K562 (cell line): ENCODE results near the gene TYSND1. TPM values are rescaled to one million over a fixed set of nuclear protein-coding genes. Genes with fewer than 3 reads are reported as not detected.

Experiments used
- ATAC-seq: fragments of 200-7000 bp; cut with Tn5 transposase; 3 replicates; pipeline ENCODE4 v1.9.1; 2020; ENCODE audit warnings: moderate library complexity
- BruUV-seq: library from RNA; stranded (reverse); fragments of 400-500 nt; replicated peaks from 2 replicates; lab custom pipeline; 2021; lab: Mats Ljungman, UMichigan
- CTCF ChIA-PET: fragments of 300-600 bp; formaldehyde crosslinking; extraction: SDS; loops from one replicate; lab custom pipeline; 2021; ENCODE audit warnings: low intra/inter-chr PET ratio; lab: Yijun Ruan, JAX
- POLR2A ChIA-PET: fragments of 300-600, 350-650 bp; sonication (Branson Sonifier 250); formaldehyde crosslinking; extraction: SDS; loops from one replicate; lab custom pipeline; 2021; ENCODE audit warnings: antibody characterized with exemption, inconsistent platforms; lab: Yijun Ruan, JAX
- DNase-seq, 4 experiments: peaks; one replicate each; pipeline versions ENCODE4 v3.0.0 to v3.0.0-alpha.2; 2011 to 2018; ENCODE audit warnings: low spot score in 3 of 4, mixed read lengths in 3 of 4; ENCODE audit errors: extremely low read depth in 1 of 4
- FAIRE-seq: peaks from 2 replicates; lab custom pipeline; 2011; peaks lifted over from hg19 to GRCh38; lab: Jason Lieb, UNC
- H2AFZ ChIP-seq: 2 replicates; pipeline ENCODE4 v1.6.0; 2011; ENCODE audit warnings: low read depth, low read length, control low read depth, inconsistent platforms
- H3K27ac ChIP-seq: fragments of 200-600 bp; 3 replicates; pipeline ENCODE4 v1.8.0; 2011; ENCODE audit warnings: low read depth, mild to moderate bottlenecking, control low read depth, inconsistent platforms, low read length, moderate library complexity, mixed read lengths; ENCODE audit errors: extremely low read depth
- H3K27me3 ChIP-seq, 2 experiments: fragments of 300-600 bp in 1 of 2; 2 replicates in 1 of 2; 3 replicates in 1 of 2; pipeline versions ENCODE4 v1.6.0 to v1.8.0; 2011; ENCODE audit warnings: inconsistent platforms in 2 of 2, low read length in 2 of 2, mild to moderate bottlenecking in 1 of 2, mixed read lengths in 1 of 2, moderate library complexity in 1 of 2; ENCODE audit not compliant: control insufficient read depth in 2 of 2, insufficient read depth in 2 of 2
- H3K36me3 ChIP-seq: fragments of 300-600 bp; 3 replicates; pipeline ENCODE4 v1.8.0; 2011; ENCODE audit warnings: mild to moderate bottlenecking, low read length, inconsistent platforms; ENCODE audit not compliant: control insufficient read depth, insufficient read depth
- H3K4me1 ChIP-seq, 2 experiments: fragments of 200-600 bp in 1 of 2; replicated peaks in 1 of 2; 2 replicates in 1 of 2; 3 replicates in 1 of 2; pipeline versions ENCODE4 v1.5.1 to v1.8.0; 2011; ENCODE audit warnings: inconsistent platforms in 2 of 2, low read length in 2 of 2, mild to moderate bottlenecking in 1 of 2, mixed read lengths in 1 of 2, moderate library complexity in 1 of 2; ENCODE audit not compliant: control insufficient read depth in 2 of 2, insufficient read depth in 2 of 2
- H3K4me2 ChIP-seq: 2 replicates; pipeline ENCODE4 v1.6.1; 2011; ENCODE audit warnings: low read length, control low read depth, inconsistent platforms, mixed read lengths; ENCODE audit not compliant: insufficient read depth
- H3K4me3 ChIP-seq: fragments of 200-600 bp; sonication (generic), shearing (Covaris generic); 2 replicates; pipeline ENCODE4 v1.5.1; 2016; ENCODE audit warnings: control low read depth, inconsistent platforms
- H3K79me2 ChIP-seq: fragments of 200-600 bp; 3 replicates; pipeline ENCODE4 v1.8.0; 2011; ENCODE audit warnings: low read length, inconsistent platforms; ENCODE audit not compliant: control insufficient read depth, insufficient read depth
- H3K9ac ChIP-seq, 2 experiments: 2 replicates each; pipeline versions ENCODE4 v1.6.0 to v1.6.1; 2011; ENCODE audit warnings: low read depth in 2 of 2, low read length in 2 of 2, control low read depth in 1 of 2, inconsistent platforms in 1 of 2, mild to moderate bottlenecking in 1 of 2, mixed read lengths in 1 of 2; ENCODE audit not compliant: insufficient read depth in 1 of 2
- H3K9me1 ChIP-seq: one replicate; pipeline ENCODE4 v1.6.0; 2011; ENCODE audit warnings: inconsistent platforms, mild to moderate bottlenecking, low read length, moderate library complexity; ENCODE audit not compliant: control insufficient read depth, insufficient read depth
- H3K9me3 ChIP-seq: replicated peaks from 2 replicates; pipeline ENCODE4 v1.5.1; 2011; ENCODE audit warnings: low read depth, low read length, inconsistent platforms; ENCODE audit not compliant: control insufficient read depth, insufficient read depth
- H4K20me1 ChIP-seq: replicated peaks from 2 replicates; pipeline ENCODE4 v1.6.1; 2011; ENCODE audit warnings: low read length, inconsistent platforms, mixed read lengths; ENCODE audit not compliant: control insufficient read depth, insufficient read depth
- CEBPB ChIP-seq: fragments of 450-650 bp; IDR thresholded peaks from 2 replicates; pipeline ENCODE4 v1.6.1; 2016; ENCODE audit warnings: missing genetic modification characterization, missing compliant biosample characterization
- ELF2 ChIP-seq: fragments of 250-450 bp; sonication (Bioruptor Pico); IDR thresholded peaks from 2 replicates; pipeline ENCODE4 v1.5.0; 2021; ENCODE audit warnings: mild to moderate bottlenecking
- KLF16 ChIP-seq: IDR thresholded peaks from 2 replicates; pipeline ENCODE4 v1.6.1; 2016; ENCODE audit warnings: antibody characterized with exemption
- MCM5 ChIP-seq: fragments of 450-650 bp; IDR thresholded peaks from 2 replicates; pipeline ENCODE4 v1.6.1; 2016; ENCODE audit warnings: low read depth
- PCBP1 ChIP-seq: fragments of 200-400 bp; formaldehyde crosslinking; IDR thresholded peaks from 2 replicates; pipeline ENCODE4 v1.6.1; 2018; ENCODE audit warnings: mild to moderate bottlenecking, low read depth, low read length; ENCODE audit not compliant: poor library complexity, severe bottlenecking
- SMC3 ChIP-seq: conservative IDR thresholded peaks from 2 replicates; pipeline ENCODE4 v1.6.1; 2011; ENCODE audit warnings: low read depth, low read length, improper control_type of control experiment; ENCODE audit not compliant: insufficient read depth
- WHSC1 ChIP-seq: IDR thresholded peaks from one replicate; pipeline ENCODE4 v1.6.1; 2012; ENCODE audit warnings: low read length, control low read depth, inconsistent platforms
- ZNF165 ChIP-seq: fragments of 250-450 bp; sonication (Bioruptor Pico); IDR thresholded peaks from 2 replicates; pipeline ENCODE4 v1.4.0; 2020; ENCODE audit warnings: borderline replicate concordance
- WGBS: fragments of 100-300 bp; shearing (Covaris generic); methylation state at CpG from one replicate; pipeline ENCODE4 v1.1.6; 2016; ENCODE audit warnings: low coverage, mixed read lengths; ENCODE audit not compliant: insufficient coverage; ENCODE audit errors: missing lambda C conversion rate; 5-methylcytosine and 5-hydroxymethylcytosine counted together
- in situ Hi-C: fragments of 300-500 bp; cut with MboI; formaldehyde crosslinking; loops from 4 replicates; pipeline ENCODE4 v1.15.0; 2018; ENCODE audit warnings: inconsistent platforms, mixed read lengths
- intact Hi-C: fragments of 100-400 bp; cut with micrococcal nuclease; formaldehyde crosslinking; loops from 2 replicates; pipeline ENCODE4 v1.14.2; 2022
- polyA plus RNA-seq, 8 experiments: library from polyadenylated mRNA; depleted of rRNA in 4 of 8; stranded (reverse) in 5 of 8; unstranded in 3 of 8; fragments of >200 nt; fragmentation: Nextera tagmentation in 2 of 8; fragmentation: Illumina TruSeq in 1 of 8; extraction: Ambion mirVana in 2 of 8; extraction: Trizol in 1 of 8; gene quantifications; 2 replicates each; pipeline versions ENCODE4 v1.2.1 to v1.2.3, GENCODE V29; 2011 to 2014; ENCODE audit warnings: inconsistent platforms in 1 of 8, missing spikeins in 1 of 8
- total RNA-seq, 7 experiments: library from RNA; depleted of rRNA in 6 of 7; stranded (reverse); fragments of >200 nt in 6 of 7; fragmentation: Illumina TruSeq in 2 of 7; extraction: Trizol in 2 of 7; gene quantifications; 2 replicates each; pipeline versions ENCODE4 v1.2.1 to v1.2.3, GENCODE V29; 2011 to 2021; ENCODE audit warnings: low replicate concordance in 1 of 7
- TF ChIP-seq, protein P1 (sequence below): fragments of 450-650 bp; formaldehyde crosslinking; IDR thresholded peaks from 2 replicates; pipeline ENCODE4 v1.4.0; 2022; ENCODE audit warnings: missing genetic modification characterization
- TF ChIP-seq, protein P2 (sequence below): sonication (generic); formaldehyde crosslinking; IDR thresholded peaks from 2 replicates; pipeline ENCODE4 v1.8.0; 2023; ENCODE audit warnings: mild to moderate bottlenecking, missing genetic modification reagents
- TF ChIP-seq, protein P3 (sequence below), 3 experiments: IDR thresholded peaks in 2 of 3; conservative IDR thresholded peaks in 1 of 3; 2 replicates each; pipeline ENCODE4 v1.5.1; 2011 to 2012; ENCODE audit warnings: low read length in 3 of 3, mild to moderate bottlenecking in 3 of 3, control low read depth in 2 of 3, improper control_type of control experiment in 1 of 3, inconsistent platforms in 1 of 3, low read depth in 1 of 3, mixed read lengths in 1 of 3, moderate library complexity in 1 of 3; ENCODE audit not compliant: insufficient read depth in 2 of 3
- TF ChIP-seq, protein P4 (sequence below): fragments of 450-650 bp; IDR thresholded peaks from 2 replicates; pipeline ENCODE4 v1.6.1; 2018; ENCODE audit warnings: mild to moderate bottlenecking, low read depth; ENCODE audit not compliant: partially characterized antibody

The TYSND1 gene
- total and polyA plus RNA-seq, 9 of the 15 experiments (the other 6 are each of a cell fraction or from before 2014, with no cell fraction given), result 0.60 to 2.0 (median 1.3) TPM

DNA sequence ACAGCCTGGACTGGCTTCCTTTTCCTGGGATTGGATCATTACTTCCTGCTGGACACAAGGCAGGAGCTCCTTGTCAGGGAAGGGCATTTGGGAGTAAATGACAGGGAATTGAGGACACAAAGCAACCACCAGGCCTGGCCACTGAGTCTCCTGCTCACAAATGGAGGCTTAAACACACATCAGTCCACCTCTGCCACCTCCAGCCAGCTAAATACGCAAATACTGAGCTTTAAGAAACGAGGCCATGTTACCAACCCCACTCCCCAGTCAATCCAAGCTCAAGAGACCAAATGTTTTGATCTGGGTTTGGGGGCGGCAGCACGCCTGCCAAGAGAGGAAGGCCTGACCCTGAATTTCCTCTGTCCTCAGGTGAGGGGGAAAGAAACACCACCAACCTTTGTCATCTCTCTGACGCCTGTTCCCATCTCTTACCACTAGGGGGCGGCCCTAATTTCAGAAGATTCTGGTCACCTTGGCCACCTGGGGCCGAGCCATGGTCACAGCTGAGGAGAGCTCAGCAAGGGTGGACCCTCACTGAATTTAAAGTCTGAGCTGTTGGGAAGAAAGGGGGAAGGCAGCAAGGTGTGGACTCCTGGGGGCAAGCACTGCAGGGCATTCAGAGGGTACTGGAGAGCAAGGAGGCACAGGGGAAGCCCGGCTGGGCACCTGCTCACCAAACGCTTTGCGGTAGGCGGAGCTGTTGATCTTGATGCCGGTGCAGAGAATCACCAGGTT is 30.4 kb downstream of the TYSND1 start:
- ATAC-seq, result peak; percentile 83
- in situ Hi-C loops (no loop called here), intact Hi-C loops (loop anchor here (2.0 kb wide), 1 partner anchor 249 kb away; no protein-coding TSS in a partner anchor)
- peak overlapping the region; percentile 7 for H2AFZ ChIP-seq
- DNase-seq, result peak; percentile 78 to 84 (median 82)
- peaks cover 31% of the 10 kb centered on the region; the same call in 2 of the 3 replicates for H3K36me3 ChIP-seq
- H3K9me1 ChIP-seq, result peaks cover 4% of the 10 kb centered on the region
- peak; percentile 90 for FAIRE-seq
- 31% methylated on average over 12 of the region's 12 CpGs for WGBS
- no peak overlapping the region; the same call in 1 of the 2 replicates for H3K4me2 ChIP-seq
- CTCF ChIA-PET, result interaction anchor here (0.6 to 3.0 kb wide), 3 partner anchors 103 to 272 kb away, joined by 3 to 13 read pairs (median 4); no protein-coding TSS in a partner anchor
- POLR2A ChIA-PET, result interaction anchor here (0.6 to 1.7 kb wide), 3 partner anchors 9 to 201 kb away, joined by 4 to 5 read pairs (median 4); no protein-coding TSS in a partner anchor
- H3K9me3 ChIP-seq, result no peaks in the 10 kb centered on the region
- H3K4me3 ChIP-seq, result no peak overlapping the region
- no peak overlapping the region for H3K27ac ChIP-seq
- H4K20me1 ChIP-seq, result peaks cover 10% of the 10 kb centered on the region
- no peak overlapping the region for H3K9ac ChIP-seq
- 0 out of 5 replicates have a peak, but pooled peaks cover 0 to 3% of the 10 kb centered on the region in 2 experiments for H3K4me1 ChIP-seq
- no peaks in the 10 kb centered on the region; a peak in 1 of 5 replicates for H3K27me3 ChIP-seq
- no peaks in the 10 kb centered on the region for H3K79me2 ChIP-seq
- BruUV-seq, result no TSS peak
- 0 out of 2 replicates have a peak, but pooled peaks have one; percentile 36 for TF ChIP-seq SMC3
- TF ChIP-seq, protein P1, sequence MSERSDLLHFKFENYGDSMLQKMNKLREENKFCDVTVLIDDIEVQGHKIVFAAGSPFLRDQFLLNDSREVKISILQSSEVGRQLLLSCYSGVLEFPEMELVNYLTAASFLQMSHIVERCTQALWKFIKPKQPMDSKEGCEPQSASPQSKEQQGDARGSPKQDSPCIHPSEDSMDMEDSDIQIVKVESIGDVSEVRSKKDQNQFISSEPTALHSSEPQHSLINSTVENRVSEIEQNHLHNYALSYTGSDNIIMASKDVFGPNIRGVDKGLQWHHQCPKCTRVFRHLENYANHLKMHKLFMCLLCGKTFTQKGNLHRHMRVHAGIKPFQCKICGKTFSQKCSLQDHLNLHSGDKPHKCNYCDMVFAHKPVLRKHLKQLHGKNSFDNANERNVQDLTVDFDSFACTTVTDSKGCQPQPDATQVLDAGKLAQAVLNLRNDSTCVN (CRISPR knock-in tag), result no peak
- TF ChIP-seq, protein P2, sequence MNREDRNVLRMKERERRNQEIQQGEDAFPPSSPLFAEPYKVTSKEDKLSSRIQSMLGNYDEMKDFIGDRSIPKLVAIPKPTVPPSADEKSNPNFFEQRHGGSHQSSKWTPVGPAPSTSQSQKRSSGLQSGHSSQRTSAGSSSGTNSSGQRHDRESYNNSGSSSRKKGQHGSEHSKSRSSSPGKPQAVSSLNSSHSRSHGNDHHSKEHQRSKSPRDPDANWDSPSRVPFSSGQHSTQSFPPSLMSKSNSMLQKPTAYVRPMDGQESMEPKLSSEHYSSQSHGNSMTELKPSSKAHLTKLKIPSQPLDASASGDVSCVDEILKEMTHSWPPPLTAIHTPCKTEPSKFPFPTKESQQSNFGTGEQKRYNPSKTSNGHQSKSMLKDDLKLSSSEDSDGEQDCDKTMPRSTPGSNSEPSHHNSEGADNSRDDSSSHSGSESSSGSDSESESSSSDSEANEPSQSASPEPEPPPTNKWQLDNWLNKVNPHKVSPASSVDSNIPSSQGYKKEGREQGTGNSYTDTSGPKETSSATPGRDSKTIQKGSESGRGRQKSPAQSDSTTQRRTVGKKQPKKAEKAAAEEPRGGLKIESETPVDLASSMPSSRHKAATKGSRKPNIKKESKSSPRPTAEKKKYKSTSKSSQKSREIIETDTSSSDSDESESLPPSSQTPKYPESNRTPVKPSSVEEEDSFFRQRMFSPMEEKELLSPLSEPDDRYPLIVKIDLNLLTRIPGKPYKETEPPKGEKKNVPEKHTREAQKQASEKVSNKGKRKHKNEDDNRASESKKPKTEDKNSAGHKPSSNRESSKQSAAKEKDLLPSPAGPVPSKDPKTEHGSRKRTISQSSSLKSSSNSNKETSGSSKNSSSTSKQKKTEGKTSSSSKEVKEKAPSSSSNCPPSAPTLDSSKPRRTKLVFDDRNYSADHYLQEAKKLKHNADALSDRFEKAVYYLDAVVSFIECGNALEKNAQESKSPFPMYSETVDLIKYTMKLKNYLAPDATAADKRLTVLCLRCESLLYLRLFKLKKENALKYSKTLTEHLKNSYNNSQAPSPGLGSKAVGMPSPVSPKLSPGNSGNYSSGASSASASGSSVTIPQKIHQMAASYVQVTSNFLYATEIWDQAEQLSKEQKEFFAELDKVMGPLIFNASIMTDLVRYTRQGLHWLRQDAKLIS (CRISPR knock-in tag), result no peak
- TF ChIP-seq MCM5, result no peak
- TF ChIP-seq, protein P3, sequence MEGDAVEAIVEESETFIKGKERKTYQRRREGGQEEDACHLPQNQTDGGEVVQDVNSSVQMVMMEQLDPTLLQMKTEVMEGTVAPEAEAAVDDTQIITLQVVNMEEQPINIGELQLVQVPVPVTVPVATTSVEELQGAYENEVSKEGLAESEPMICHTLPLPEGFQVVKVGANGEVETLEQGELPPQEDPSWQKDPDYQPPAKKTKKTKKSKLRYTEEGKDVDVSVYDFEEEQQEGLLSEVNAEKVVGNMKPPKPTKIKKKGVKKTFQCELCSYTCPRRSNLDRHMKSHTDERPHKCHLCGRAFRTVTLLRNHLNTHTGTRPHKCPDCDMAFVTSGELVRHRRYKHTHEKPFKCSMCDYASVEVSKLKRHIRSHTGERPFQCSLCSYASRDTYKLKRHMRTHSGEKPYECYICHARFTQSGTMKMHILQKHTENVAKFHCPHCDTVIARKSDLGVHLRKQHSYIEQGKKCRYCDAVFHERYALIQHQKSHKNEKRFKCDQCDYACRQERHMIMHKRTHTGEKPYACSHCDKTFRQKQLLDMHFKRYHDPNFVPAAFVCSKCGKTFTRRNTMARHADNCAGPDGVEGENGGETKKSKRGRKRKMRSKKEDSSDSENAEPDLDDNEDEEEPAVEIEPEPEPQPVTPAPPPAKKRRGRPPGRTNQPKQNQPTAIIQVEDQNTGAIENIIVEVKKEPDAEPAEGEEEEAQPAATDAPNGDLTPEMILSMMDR (IDR thresholded peaks at IDR 0.05 in 2 of 3, conservative IDR thresholded peaks at IDR 0.05 in 1 of 3; ENCODE audit: insufficient read depth in 2 of 3, low read depth in 1 of 3, low read length in 3 of 3), result peak; percentile 85 to 97 (median 89)
- TF ChIP-seq ELF2, result no peak
- no peak for TF ChIP-seq PCBP1
- 0 out of 2 replicates have a peak, but pooled peaks have one; percentile 27 for TF ChIP-seq KLF16
- no peak for TF ChIP-seq WHSC1
- no peak for TF ChIP-seq ZNF165 (CRISPR knock-in tag)
- TF ChIP-seq, protein P4, sequence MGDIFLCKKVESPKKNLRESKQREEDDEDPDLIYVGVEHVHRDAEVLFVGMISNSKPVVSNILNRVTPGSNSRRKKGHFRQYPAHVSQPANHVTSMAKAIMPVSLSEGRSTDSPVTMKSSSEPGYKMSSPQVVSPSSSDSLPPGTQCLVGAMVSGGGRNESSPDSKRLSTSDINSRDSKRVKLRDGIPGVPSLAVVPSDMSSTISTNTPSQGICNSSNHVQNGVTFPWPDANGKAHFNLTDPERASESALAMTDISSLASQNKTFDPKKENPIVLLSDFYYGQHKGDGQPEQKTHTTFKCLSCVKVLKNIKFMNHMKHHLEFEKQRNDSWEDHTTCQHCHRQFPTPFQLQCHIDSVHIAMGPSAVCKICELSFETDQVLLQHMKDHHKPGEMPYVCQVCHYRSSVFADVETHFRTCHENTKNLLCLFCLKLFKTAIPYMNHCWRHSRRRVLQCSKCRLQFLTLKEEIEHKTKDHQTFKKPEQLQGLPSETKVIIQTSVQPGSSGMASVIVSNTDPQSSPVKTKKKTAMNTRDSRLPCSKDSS, result no peak
- TF ChIP-seq CEBPB (tag), result no peak
